Measurements from ENCODE around the gene BCL2A1.
"Not testable (repeated sequence)": the region's sequence is repeated elsewhere in the genome, so short reads cannot be mapped to it uniquely, and the experiment has no call there.

The BCL2A1 gene

GRCh38 chr15:79923515-79924169 lies 47.4 kb downstream of the BCL2A1 start:
- DNase-seq (ENCODE audit: low read depth, low spot score) = peak; percentile 95

- DNase-seq (ENCODE audit: low read depth, low spot score) = peak; percentile 28
Observed at GRCh38 chr15:79923079-79923514, 47.9 kb downstream of the BCL2A1 start.

GRCh38 chr15:79922512-79923078 lies 48.4 kb downstream of the BCL2A1 start:
- DNase-seq (ENCODE audit: low read depth, low spot score) = no peak

GRCh38 chr15:79919749-79920511 lies 51.1 kb downstream of the BCL2A1 start:
- no peak for DNase-seq (ENCODE audit: low read depth, low spot score)

- no peak for DNase-seq (ENCODE audit: low read depth, low spot score)
Observed at GRCh38 chr15:79919090-79919748, 51.8 kb downstream of the BCL2A1 start.

- DNase-seq (ENCODE audit: low read depth, low spot score) = no peak
Observed at GRCh38 chr15:79918278-79918677, 52.7 kb downstream of the BCL2A1 start.

- no peak for DNase-seq (ENCODE audit: low read depth, low spot score)
Observed at GRCh38 chr15:79916502-79917132, 54.4 kb downstream of the BCL2A1 start.

- DNase-seq (ENCODE audit: low read depth, low spot score) = not testable (repeated sequence)
Observed at GRCh38 chr15:79915776-79916501, 55.1 kb downstream of the BCL2A1 start.

GRCh38 chr15:79914728-79915127 lies 56.3 kb downstream of the BCL2A1 start:
- no peak for DNase-seq (ENCODE audit: low read depth, low spot score)
